ENCODE measurements around the gene FYB1.

DNA sequence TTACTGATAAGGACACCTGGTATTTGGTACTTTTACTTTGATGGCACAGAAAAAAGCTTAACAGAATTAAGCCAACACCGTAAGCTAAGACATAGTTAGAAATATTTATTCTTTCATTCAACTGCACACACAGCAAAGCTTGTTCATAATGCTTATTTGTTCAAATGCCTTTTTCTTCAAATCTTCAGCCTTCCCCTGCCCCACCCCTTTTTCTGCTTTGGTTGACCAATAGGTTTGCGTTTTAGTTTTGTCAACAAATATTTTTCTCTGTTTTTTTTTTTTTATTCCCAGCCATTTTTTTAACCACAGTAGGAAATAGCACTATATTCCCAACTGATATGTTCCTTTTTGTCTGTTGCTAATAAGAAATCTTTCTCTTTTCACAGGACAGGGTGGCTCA is 140.2 kb downstream of the FYB1 start:
- TF ChIP-seq CTCF (conservative IDR thresholded peaks at IDR 0.05; ENCODE audit: low read depth in 2 of 2) (no peak), CREB1 (CRISPR knock-in tag; IDR thresholded peaks at IDR 0.05; ENCODE audit: low read depth) (no peak), REST (IDR thresholded peaks at IDR 0.05; ENCODE audit: unreplicated experiment) (no peak)

Data from GM23338 (cell line).